ENCODE data around the gene RSL1D1.

Gene RSL1D1

DNA sequence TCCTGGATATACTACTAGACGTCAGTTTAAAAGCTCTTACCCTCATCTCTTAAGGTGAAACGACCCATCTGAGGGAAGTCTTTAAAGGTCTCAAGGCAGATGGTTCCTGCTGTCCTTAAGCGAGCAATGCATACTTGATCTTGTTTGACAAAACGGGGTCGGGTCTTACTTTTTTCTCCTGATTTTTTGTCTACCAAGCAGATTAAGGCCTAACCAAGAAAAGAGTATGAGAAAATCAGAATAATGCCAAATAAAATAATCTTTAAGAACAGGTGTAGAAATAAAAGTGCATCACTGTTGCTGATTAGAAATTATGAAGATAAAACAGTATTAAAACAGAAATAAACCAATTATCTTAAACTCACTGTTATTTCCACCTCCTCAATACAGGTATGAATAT is 24.4 kb upstream of the RSL1D1 start:
- no peak overlapping the region for H3K4me3 ChIP-seq (ENCODE audit: low read length)
- peaks cover 70% of the 10 kb centered on the region for H3K36me3 ChIP-seq (ENCODE audit: insufficient read depth, low read length)
- H3K4me2 ChIP-seq (ENCODE audit: low read length) = no peak overlapping the region
- no peaks in the 10 kb centered on the region for H3K9me3 ChIP-seq (replicated peaks; ENCODE audit: low read length)
- H3K4me1 ChIP-seq (ENCODE audit: control insufficient read depth, insufficient read depth, low read length) = peaks cover 12% of the 10 kb centered on the region
- no peaks in the 10 kb centered on the region for H3K27me3 ChIP-seq (ENCODE audit: control insufficient read depth, insufficient read depth, low read length)
- H3K9ac ChIP-seq (ENCODE audit: low read depth, low read length) = no peak overlapping the region

DNA sequence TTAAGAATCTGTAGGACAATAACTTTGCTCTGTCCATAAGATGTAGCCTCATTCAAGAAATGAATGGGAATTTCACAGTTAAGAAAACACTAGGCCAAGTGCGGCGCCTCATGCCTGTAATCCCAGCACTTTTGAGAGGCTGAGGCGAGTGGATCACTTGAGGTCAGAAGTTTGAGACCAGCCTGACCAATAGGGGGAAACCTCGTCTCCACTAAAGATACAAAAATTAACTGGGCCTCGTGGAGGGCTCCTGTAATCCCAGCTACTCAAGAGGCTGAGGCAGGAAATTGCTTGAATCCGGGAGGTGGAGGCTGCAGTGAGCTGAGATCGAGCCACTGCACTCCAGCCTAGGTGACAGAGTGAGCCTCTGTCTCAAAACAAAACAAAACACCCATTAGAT is 19.9 kb upstream of the RSL1D1 start:
- Histone ChIP-seq H3K9ac (ENCODE audit: low read depth, low read length) (no peak overlapping the region), H3K4me2 (ENCODE audit: low read length) (no peak overlapping the region), H3K4me1 (ENCODE audit: control insufficient read depth, insufficient read depth, low read length) (peaks cover 15% of the 10 kb centered on the region), H3K36me3 (ENCODE audit: insufficient read depth, low read length) (peaks cover 61% of the 10 kb centered on the region), H3K27me3 (ENCODE audit: control insufficient read depth, insufficient read depth, low read length) (no peaks in the 10 kb centered on the region), H3K9me3 (replicated peaks; ENCODE audit: low read length) (no peaks in the 10 kb centered on the region), H3K4me3 (ENCODE audit: low read length) (no peak overlapping the region)

DNA sequence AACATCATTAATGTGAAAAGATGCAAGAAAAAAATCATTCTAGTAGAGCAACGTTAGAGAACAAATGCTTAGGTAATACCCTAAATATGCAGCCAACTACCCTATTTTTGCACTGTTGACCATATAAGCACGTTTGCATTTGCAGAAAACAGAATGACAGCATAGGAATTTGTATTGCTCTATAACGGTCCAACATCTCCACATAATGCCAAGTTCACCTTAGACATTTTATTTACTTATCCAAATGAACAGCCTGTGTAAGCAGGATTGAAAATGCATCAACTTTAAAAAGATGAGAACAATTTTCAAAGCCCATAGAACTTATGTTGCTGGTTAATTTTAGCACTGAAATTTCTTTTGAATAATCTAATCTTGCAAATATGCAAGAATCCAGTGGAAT is 19.1 kb upstream of the RSL1D1 start:
- Histone ChIP-seq H3K9me3 (replicated peaks; ENCODE audit: low read length) (no peaks in the 10 kb centered on the region), H3K27me3 (ENCODE audit: control insufficient read depth, insufficient read depth, low read length) (no peaks in the 10 kb centered on the region), H3K4me3 (ENCODE audit: low read length) (no peak overlapping the region), H3K4me1 (ENCODE audit: control insufficient read depth, insufficient read depth, low read length) (peaks cover 21% of the 10 kb centered on the region), H3K36me3 (ENCODE audit: insufficient read depth, low read length) (peaks cover 53% of the 10 kb centered on the region), H3K9ac (ENCODE audit: low read depth, low read length) (no peak overlapping the region), H3K4me2 (ENCODE audit: low read length) (no peak overlapping the region)

DNA sequence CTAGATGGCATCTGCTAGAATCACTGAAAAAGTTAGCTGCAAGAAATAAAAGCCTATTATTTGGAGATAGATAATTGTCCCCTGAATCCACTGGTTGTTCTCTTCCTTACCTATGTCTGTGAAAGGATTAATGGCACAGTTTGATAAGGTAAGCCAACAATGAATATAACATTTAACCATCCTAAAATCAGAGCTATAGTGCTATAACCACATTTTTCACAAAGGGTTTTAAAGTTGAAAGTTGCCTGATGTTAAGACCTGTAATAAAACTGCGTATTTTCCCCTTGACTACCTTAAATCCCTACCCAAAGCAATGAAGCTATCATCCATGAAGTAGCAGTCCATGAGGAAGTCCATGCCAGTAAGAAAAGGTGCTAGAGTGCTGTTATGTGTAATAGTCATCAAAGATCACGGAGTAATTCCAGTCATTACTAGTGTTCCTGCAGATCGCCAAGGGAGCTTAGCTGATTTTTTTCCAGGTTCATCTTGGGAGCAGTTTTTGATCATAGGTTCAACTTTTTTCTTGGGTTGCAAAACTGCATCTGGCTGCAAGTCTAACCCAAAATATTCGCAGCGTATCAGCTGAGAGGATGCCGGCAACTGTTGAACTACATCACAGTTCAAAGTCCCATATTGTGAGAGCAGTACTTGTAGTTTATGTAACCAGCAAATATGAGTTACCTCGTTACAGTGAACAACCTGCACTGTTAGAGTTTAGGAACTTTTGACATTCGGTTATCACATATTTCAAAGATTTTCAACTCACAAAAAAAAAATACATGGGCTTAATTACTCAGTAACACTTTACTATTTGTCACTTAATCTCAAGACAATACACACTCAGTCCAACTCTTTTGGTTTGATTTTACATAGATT is 18.2 kb upstream of the RSL1D1 start:
- Histone ChIP-seq H3K4me2 (ENCODE audit: low read length) (no peak overlapping the region), H3K4me3 (ENCODE audit: low read length) (no peak overlapping the region), H3K36me3 (ENCODE audit: insufficient read depth, low read length) (peaks cover 47% of the 10 kb centered on the region), H3K4me1 (ENCODE audit: control insufficient read depth, insufficient read depth, low read length) (peaks cover 21% of the 10 kb centered on the region), H3K9me3 (replicated peaks; ENCODE audit: low read length) (no peaks in the 10 kb centered on the region), H3K27me3 (ENCODE audit: control insufficient read depth, insufficient read depth, low read length) (no peaks in the 10 kb centered on the region), H3K9ac (ENCODE audit: low read depth, low read length) (no peak overlapping the region)

DNA sequence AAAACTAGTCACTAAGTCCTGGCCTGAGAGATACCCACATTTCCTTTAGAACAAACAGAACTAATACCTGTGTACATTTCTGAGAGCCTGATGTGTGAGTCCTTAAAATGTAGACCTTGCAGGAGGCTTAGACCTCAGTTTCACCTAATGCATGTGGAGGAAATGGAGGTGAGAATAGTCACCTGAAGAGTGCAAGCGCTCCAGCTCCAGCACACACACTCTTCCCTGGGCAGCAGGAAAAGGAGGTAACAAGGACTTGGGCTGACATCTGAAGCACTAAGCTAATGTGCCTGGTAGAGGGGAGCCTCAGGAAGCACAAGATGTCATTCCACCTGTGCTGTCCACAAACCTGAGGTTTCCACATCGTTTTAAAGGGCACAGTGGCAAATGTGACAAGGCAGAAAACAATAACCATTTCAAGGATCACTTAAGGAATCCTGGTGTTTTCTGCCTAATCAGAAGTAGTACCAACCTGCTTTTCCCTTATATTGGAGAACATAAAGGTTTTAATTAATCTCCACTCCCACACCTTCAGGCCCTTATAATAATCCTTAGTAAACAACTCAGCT is 17.2 kb upstream of the RSL1D1 start:
- Histone ChIP-seq H3K9me3 (replicated peaks; ENCODE audit: low read length) (no peaks in the 10 kb centered on the region), H3K4me3 (ENCODE audit: low read length) (no peak overlapping the region), H3K4me2 (ENCODE audit: low read length) (no peak overlapping the region), H3K9ac (ENCODE audit: low read depth, low read length) (no peak overlapping the region), H3K27me3 (ENCODE audit: control insufficient read depth, insufficient read depth, low read length) (no peaks in the 10 kb centered on the region), H3K4me1 (ENCODE audit: control insufficient read depth, insufficient read depth, low read length) (peaks cover 21% of the 10 kb centered on the region), H3K36me3 (ENCODE audit: insufficient read depth, low read length) (peaks cover 38% of the 10 kb centered on the region)

DNA sequence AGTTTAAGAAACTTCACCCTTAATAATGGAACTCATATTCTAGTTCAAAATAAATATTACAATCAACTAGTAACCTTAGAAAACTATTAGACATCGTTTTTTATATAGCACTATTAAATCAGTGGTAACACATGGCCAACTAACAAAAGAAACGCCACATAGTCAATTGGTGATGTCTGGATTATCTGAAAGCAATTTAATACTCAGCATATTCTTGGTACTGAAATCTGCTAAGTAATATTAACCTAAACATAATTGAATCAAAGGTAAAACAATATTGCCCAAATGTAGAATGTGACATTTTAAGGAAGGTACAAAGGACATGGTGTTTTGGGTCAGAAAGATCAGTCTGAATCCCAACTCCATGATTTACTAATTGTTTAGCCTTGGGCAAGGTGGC is 11.1 kb upstream of the RSL1D1 start:
- peaks cover 13% of the 10 kb centered on the region for H3K4me1 ChIP-seq (ENCODE audit: control insufficient read depth, insufficient read depth, low read length)
- no peak overlapping the region for H3K9ac ChIP-seq (ENCODE audit: low read depth, low read length)
- no peak overlapping the region for H3K4me3 ChIP-seq (ENCODE audit: low read length)
- H3K27me3 ChIP-seq (ENCODE audit: control insufficient read depth, insufficient read depth, low read length) = no peaks in the 10 kb centered on the region
- no peaks in the 10 kb centered on the region for H3K9me3 ChIP-seq (replicated peaks; ENCODE audit: low read length)
- H3K36me3 ChIP-seq (ENCODE audit: insufficient read depth, low read length) = no peaks in the 10 kb centered on the region
- H3K4me2 ChIP-seq (ENCODE audit: low read length) = no peak overlapping the region

DNA sequence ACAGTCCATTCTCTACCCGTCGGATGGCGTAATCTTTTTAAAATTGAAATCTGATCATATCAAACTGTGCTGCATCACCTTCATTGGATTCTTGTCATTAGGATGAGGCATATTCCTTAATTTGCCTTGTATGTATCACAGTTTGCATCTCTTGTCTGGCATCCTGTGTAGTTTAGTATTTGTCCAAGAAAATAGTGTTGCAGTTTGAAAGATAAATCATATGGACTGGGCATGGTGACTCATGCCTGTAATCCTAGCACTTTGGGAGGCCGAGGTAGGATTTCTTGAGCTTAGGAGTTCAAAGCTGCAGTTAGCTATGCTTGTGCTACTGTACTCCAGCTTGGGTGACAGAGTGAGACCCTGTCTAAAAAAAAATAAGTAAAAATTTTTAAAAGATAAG is 5.8 kb upstream of the RSL1D1 start:
- no peak overlapping the region for H3K9ac ChIP-seq (ENCODE audit: low read depth, low read length)
- H3K4me1 ChIP-seq (ENCODE audit: control insufficient read depth, insufficient read depth, low read length) = peaks cover 7% of the 10 kb centered on the region
- H3K4me2 ChIP-seq (ENCODE audit: low read length) = no peak overlapping the region
- H3K27me3 ChIP-seq (ENCODE audit: control insufficient read depth, insufficient read depth, low read length) = no peaks in the 10 kb centered on the region
- no peaks in the 10 kb centered on the region for H3K36me3 ChIP-seq (ENCODE audit: insufficient read depth, low read length)
- H3K4me3 ChIP-seq (ENCODE audit: low read length) = no peak overlapping the region
- no peaks in the 10 kb centered on the region for H3K9me3 ChIP-seq (replicated peaks; ENCODE audit: low read length)

DNA sequence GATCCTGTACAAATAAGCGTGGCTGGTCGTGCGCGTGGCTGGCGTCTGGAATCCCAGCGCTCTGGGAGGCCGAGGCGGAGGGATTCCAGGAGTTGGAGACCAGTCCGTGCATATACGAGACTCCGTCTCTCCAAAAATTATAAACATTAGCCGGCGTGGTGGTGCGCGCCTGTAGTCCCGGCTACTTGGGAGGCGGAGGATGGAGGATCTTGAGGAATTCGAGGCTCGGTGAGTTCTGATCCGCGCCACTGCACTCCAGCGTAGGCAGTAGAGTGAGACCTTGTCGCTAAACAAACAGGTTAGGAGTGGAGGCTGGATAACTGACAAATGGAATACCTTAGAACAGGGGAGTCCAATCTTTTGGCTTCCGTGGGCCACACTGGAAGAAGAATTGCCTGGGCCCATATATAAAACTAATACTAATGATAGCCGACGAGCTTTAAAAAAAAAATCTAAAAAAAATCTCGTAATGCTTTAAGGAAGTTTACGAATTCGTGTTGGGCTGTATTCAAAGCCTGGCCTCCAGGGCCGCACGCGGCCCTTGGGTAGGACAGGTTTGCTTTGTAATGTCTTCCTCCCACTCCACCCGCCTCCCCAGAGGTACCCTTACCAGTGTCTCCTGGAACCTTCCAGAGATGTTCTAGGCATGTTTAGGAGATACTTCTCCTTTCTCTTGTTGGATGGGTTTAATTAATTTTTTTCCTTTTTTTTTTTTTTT is 909 bp upstream of the RSL1D1 start:
- peaks cover 21% of the 10 kb centered on the region for H3K4me1 ChIP-seq (ENCODE audit: control insufficient read depth, insufficient read depth, low read length)
- H3K9ac ChIP-seq (ENCODE audit: low read depth, low read length) = peak overlapping the region; percentile 98
- H3K4me2 ChIP-seq (ENCODE audit: low read length) = peak overlapping the region; percentile 91
- H3K4me3 ChIP-seq (ENCODE audit: low read length) = peak overlapping the region; percentile 98
- H3K27me3 ChIP-seq (ENCODE audit: control insufficient read depth, insufficient read depth, low read length) = no peaks in the 10 kb centered on the region
- no peaks in the 10 kb centered on the region for H3K9me3 ChIP-seq (replicated peaks; ENCODE audit: low read length)
- H3K36me3 ChIP-seq (ENCODE audit: insufficient read depth, low read length) = peaks cover 22% of the 10 kb centered on the region

DNA sequence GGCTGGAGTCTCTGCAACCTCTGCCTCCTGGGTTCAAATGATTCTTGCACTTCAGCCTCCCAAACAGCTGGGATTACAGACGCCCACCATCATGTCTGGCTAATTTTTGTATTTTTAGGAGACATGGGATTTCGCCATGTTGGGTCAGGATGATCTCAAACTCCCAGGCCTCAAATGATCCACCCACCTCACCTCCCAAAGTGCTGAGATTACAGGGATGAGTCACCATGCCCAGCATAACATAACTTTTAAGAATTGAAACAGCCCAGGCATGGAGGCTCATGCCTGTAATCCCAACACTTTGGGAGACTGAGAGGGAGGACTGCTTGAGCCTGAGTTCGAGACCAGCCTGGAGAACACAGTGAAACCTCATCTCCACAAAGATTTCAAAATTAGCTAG is 2.5 kb downstream of the RSL1D1 start:
- Histone ChIP-seq H3K9ac (ENCODE audit: low read depth, low read length) (no peak overlapping the region), H3K27me3 (ENCODE audit: control insufficient read depth, insufficient read depth, low read length) (no peaks in the 10 kb centered on the region), H3K4me1 (ENCODE audit: control insufficient read depth, insufficient read depth, low read length) (peaks cover 17% of the 10 kb centered on the region), H3K36me3 (ENCODE audit: insufficient read depth, low read length) (peaks cover 52% of the 10 kb centered on the region), H3K9me3 (replicated peaks; ENCODE audit: low read length) (no peaks in the 10 kb centered on the region), H3K4me2 (ENCODE audit: low read length) (peak overlapping the region; percentile 21), H3K4me3 (ENCODE audit: low read length) (no peak overlapping the region)

DNA sequence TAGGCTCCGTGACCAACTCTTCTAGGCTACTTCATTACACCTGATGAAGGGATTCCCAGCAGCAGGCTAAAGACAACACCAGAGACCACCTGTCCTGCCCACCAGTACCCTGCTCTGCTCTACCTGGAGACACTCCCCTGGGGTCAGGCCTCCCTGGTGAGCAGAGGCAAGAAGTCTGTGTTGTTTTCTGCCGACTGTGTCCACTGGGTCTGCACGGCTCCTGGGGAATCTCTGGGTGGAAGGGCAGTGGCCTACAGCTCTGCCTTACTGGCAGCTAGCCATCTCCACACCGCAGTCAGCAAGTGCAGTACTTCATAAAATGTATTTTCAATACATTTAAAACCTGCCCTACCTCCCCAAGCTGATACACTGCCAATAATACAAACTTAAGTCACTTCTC is 6.8 kb downstream of the RSL1D1 start:
- no peak overlapping the region for H3K9ac ChIP-seq (ENCODE audit: low read depth, low read length)
- H3K36me3 ChIP-seq (ENCODE audit: insufficient read depth, low read length) = peaks cover 91% of the 10 kb centered on the region
- no peak overlapping the region for H3K4me3 ChIP-seq (ENCODE audit: low read length)

DNA sequence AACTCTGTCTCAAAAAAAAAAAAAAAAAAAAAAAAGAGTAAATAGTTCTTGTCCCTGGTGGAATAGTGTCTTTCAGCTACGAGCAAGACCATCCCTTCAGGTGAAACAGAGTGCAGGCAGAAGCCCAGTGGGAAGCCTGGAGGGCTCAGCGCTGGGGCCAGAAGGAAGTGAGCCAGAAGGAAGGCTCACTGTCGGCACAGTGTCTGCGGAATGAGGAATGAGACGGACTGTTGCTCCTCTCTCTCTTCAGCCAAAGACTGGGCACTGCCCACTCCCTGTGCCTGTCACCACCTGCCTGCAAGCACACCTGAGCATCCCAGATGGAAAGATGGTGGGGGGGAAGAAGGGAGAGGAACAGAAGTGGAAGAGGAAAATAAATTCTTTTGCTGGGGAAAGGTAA is 7.5 kb downstream of the RSL1D1 start:
- no peak overlapping the region for H3K4me3 ChIP-seq (ENCODE audit: low read length)
- no peaks in the 10 kb centered on the region for H3K9me3 ChIP-seq (replicated peaks; ENCODE audit: low read length)
- peaks cover 5% of the 10 kb centered on the region for H3K4me1 ChIP-seq (ENCODE audit: control insufficient read depth, insufficient read depth, low read length)
- H3K27me3 ChIP-seq (ENCODE audit: control insufficient read depth, insufficient read depth, low read length) = no peaks in the 10 kb centered on the region
- H3K9ac ChIP-seq (ENCODE audit: low read depth, low read length) = no peak overlapping the region
- H3K36me3 ChIP-seq (ENCODE audit: insufficient read depth, low read length) = peaks cover 89% of the 10 kb centered on the region
- H3K4me2 ChIP-seq (ENCODE audit: low read length) = no peak overlapping the region

More for the DNA sequence above, 6.8 kb downstream of the RSL1D1 start:
- no peaks in the 10 kb centered on the region for H3K27me3 ChIP-seq (ENCODE audit: control insufficient read depth, insufficient read depth, low read length)
- no peaks in the 10 kb centered on the region for H3K9me3 ChIP-seq (replicated peaks; ENCODE audit: low read length)
- H3K4me2 ChIP-seq (ENCODE audit: low read length) = no peak overlapping the region
- H3K4me1 ChIP-seq (ENCODE audit: control insufficient read depth, insufficient read depth, low read length) = peaks cover 10% of the 10 kb centered on the region

All from skeletal muscle satellite cell (primary cell).